Uterus (tissue), 2 donors: ENCODE measurements around the gene PRR5L.
"Not testable (repeated sequence)": the region's sequence is repeated elsewhere in the genome, so short reads cannot be mapped to it uniquely, and the experiment has no call there.

Source experiments
- POLR2A ChIP-seq, 2 donors: fragments of 450-650 bp; IDR thresholded peaks; one replicate each; pipeline ENCODE4 v1.6.1; 2016; ENCODE audit warnings: antibody characterized with exemption in 2 of 2, mild to moderate bottlenecking in 1 of 2, moderate library complexity in 1 of 2
- TF ChIP-seq, protein P1 (sequence below), 4 experiments: fragments of 200-600 bp in 2 of 4; fragments of 450-650 bp in 2 of 4; sonication (generic) in 2 of 4; IDR thresholded peaks; one replicate each; pipeline ENCODE4 v1.5.1; 2016 to 2019; ENCODE audit warnings: antibody characterized with exemption in 4 of 4, mild to moderate bottlenecking in 2 of 4, moderate library complexity in 1 of 4

DNA sequence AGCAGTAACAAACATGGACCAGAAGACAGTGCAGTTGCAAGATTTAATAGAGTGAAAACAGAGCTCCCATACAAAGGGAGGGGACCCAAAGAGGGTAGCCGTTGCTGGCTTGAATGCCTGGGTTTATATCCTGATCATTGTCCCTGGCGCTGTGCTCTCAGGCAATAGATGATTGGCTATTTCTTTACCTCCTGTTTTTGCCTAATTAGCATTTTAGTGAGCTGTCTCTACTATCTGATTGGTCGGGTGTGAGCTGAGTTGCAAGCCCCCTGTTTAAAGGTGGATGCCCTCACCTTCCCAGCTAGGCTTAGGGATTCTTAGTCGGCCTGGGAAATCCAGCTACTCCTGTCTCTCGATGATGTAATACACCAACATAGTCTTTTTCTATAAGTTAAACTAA lies 29.3 kb downstream of the PRR5L start:
- not testable (repeated sequence) for TF ChIP-seq POLR2A (IDR thresholded peaks at IDR 0.05)
- TF ChIP-seq, protein P1, sequence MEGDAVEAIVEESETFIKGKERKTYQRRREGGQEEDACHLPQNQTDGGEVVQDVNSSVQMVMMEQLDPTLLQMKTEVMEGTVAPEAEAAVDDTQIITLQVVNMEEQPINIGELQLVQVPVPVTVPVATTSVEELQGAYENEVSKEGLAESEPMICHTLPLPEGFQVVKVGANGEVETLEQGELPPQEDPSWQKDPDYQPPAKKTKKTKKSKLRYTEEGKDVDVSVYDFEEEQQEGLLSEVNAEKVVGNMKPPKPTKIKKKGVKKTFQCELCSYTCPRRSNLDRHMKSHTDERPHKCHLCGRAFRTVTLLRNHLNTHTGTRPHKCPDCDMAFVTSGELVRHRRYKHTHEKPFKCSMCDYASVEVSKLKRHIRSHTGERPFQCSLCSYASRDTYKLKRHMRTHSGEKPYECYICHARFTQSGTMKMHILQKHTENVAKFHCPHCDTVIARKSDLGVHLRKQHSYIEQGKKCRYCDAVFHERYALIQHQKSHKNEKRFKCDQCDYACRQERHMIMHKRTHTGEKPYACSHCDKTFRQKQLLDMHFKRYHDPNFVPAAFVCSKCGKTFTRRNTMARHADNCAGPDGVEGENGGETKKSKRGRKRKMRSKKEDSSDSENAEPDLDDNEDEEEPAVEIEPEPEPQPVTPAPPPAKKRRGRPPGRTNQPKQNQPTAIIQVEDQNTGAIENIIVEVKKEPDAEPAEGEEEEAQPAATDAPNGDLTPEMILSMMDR (IDR thresholded peaks at IDR 0.05) = not testable (repeated sequence)
